Astrocyte (in vitro differentiated cells and primary cell): ENCODE results near the gene NEUROD1. TPM values are rescaled to one million over a fixed set of nuclear protein-coding genes. Genes with fewer than 3 reads are reported as not detected.

Experiments
- DNase-seq: peaks from one replicate; pipeline ENCODE4 v3.0.0-alpha.2; 2010; ENCODE audit warnings: low read depth
- FAIRE-seq: peaks from 2 replicates; lab custom pipeline; 2011; peaks lifted over from hg19 to GRCh38; lab: Jason Lieb, UNC
- H2AFZ ChIP-seq: 2 replicates; pipeline ENCODE4 v1.6.0; 2012; ENCODE audit warnings: low read depth, low read length, inconsistent platforms
- H3K27ac ChIP-seq: 2 replicates; pipeline ENCODE4 v1.5.1; 2011; ENCODE audit warnings: low read depth, low read length, inconsistent platforms
- H3K27me3 ChIP-seq: 2 replicates; pipeline ENCODE4 v1.6.0; 2011; ENCODE audit warnings: low read length, inconsistent platforms; ENCODE audit not compliant: insufficient read depth
- H3K36me3 ChIP-seq: 2 replicates; pipeline ENCODE4 v1.5.1; 2011; ENCODE audit warnings: low read length, inconsistent platforms; ENCODE audit not compliant: insufficient read depth
- H3K4me1 ChIP-seq: 2 replicates; pipeline ENCODE4 v1.5.1; 2011; ENCODE audit warnings: low read length, inconsistent platforms; ENCODE audit not compliant: insufficient read depth
- H3K4me2 ChIP-seq: 2 replicates; pipeline ENCODE4 v1.6.0; 2012; ENCODE audit warnings: low read length, inconsistent platforms
- H3K4me3 ChIP-seq: 2 replicates; pipeline ENCODE4 v1.5.1; 2011; ENCODE audit warnings: low read depth, mild to moderate bottlenecking, low read length, inconsistent platforms; ENCODE audit not compliant: insufficient read depth
- H3K79me2 ChIP-seq: 2 replicates; pipeline ENCODE4 v1.6.0; 2012; ENCODE audit warnings: mild to moderate bottlenecking, low read length, inconsistent platforms; ENCODE audit not compliant: insufficient read depth
- H3K9ac ChIP-seq: 2 replicates; pipeline ENCODE4 v1.6.0; 2012; ENCODE audit warnings: mild to moderate bottlenecking, low read length, inconsistent platforms
- H3K9me3 ChIP-seq: 2 replicates; pipeline ENCODE4 v1.5.1; 2012; ENCODE audit warnings: low read depth, mild to moderate bottlenecking, low read length, inconsistent platforms; ENCODE audit not compliant: insufficient read depth
- H4K20me1 ChIP-seq: 2 replicates; pipeline ENCODE4 v1.6.0; 2012; ENCODE audit warnings: low read length, inconsistent platforms; ENCODE audit not compliant: insufficient read depth
- H3K27ac Mint-ChIP-seq: one replicate; pipeline ENCODE4 v1.8.0; 2021; ENCODE audit warnings: mild to moderate bottlenecking, mixed read lengths; ENCODE audit not compliant: unreplicated experiment
- H3K27me3 Mint-ChIP-seq: one replicate; pipeline ENCODE4 v1.8.0; 2021; ENCODE audit warnings: low read depth, mixed read lengths; ENCODE audit not compliant: unreplicated experiment
- H3K36me3 Mint-ChIP-seq: one replicate; pipeline ENCODE4 v1.8.0; 2021; ENCODE audit warnings: low read depth, mixed read lengths; ENCODE audit not compliant: unreplicated experiment
- H3K4me1 Mint-ChIP-seq: one replicate; pipeline ENCODE4 v1.8.0; 2021; ENCODE audit warnings: low read depth, mixed read lengths; ENCODE audit not compliant: unreplicated experiment
- H3K4me3 Mint-ChIP-seq: one replicate; pipeline ENCODE4 v1.8.0; 2021; ENCODE audit warnings: mild to moderate bottlenecking, moderate library complexity, mixed read lengths; ENCODE audit not compliant: unreplicated experiment
- H3K9me3 Mint-ChIP-seq: one replicate; pipeline ENCODE4 v1.8.0; 2021; ENCODE audit warnings: mild to moderate bottlenecking, mixed read lengths; ENCODE audit not compliant: unreplicated experiment
- EZH2 ChIP-seq: IDR thresholded peaks from 2 replicates; pipeline ENCODE4 v1.6.1; 2012; ENCODE audit warnings: mild to moderate bottlenecking, low read length, inconsistent platforms; ENCODE audit not compliant: insufficient read depth
- total RNA-seq: library from RNA; stranded (reverse); gene quantifications from 2 replicates; pipeline ENCODE4 v1.2.1, GENCODE V29; 2021
- TF ChIP-seq, protein P1 (sequence below): IDR thresholded peaks from 2 replicates; pipeline ENCODE4 v1.5.1; 2011; ENCODE audit warnings: low read depth, mild to moderate bottlenecking, inconsistent platforms, low read length, moderate library complexity; ENCODE audit not compliant: insufficient read depth

NEUROD1 gene
- total RNA-seq, 1 donor from 2014 or later, result not detected

DNA sequence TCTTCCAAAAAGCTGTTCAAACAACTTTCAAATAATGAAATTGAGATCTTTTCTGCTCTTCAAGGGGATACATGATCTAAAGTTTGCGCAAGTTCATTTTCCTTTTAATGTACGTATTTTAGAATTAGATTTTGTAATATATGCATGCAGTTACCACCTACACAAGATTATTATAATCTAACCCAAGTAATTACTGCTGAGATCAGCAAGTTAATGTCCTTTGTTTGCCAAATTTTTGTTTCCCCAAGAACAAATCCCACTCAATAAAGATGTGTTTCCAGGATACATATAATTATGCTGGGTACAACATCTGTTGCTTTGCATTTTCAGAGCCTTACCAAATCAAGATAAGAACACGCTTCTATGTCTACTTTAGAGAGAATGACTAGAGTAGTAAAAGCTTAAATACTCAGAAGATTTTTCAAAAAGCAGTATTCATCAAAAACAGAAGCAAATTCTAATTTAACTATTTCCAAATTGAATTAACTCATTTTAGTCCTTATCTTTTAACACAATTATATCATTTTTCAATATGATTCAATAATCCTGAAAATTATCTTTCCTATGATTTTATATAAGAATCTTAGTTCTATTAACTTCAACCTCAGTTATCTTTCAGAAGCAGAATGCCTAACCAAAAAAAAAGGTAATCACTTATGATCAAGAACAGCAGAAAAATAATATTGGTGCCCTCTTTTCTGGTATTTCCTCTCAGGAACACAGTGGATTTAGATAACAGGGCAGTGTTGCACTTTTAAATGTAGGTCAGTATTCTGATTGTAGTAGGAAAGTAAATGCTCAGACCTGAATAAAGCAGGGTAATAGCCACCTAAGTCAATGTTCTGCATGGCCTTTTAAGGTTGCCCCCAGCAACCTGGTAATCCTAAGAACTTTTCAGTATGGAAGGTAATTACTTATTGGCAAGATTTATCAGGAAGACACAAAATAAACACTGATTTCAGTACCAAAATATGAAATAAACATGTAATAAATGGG lies 51.4 kb downstream of the NEUROD1 start:
- H3K4me3 Mint-ChIP-seq, result no peak overlapping the region
- H3K27me3 Mint-ChIP-seq, result no peaks in the 10 kb centered on the region
- Histone ChIP-seq H3K27ac (no peak overlapping the region), H3K4me2 (no peak overlapping the region), H3K9ac (no peak overlapping the region), H3K79me2 (no peaks in the 10 kb centered on the region), H3K36me3 (no peaks in the 10 kb centered on the region), H3K9me3 (no peaks in the 10 kb centered on the region), H3K27me3 (peaks cover 4% of the 10 kb centered on the region), H4K20me1 (no peaks in the 10 kb centered on the region), H3K4me1 (no peaks in the 10 kb centered on the region), H3K4me3 (no peak overlapping the region), H2AFZ (no peak overlapping the region)
- H3K4me1 Mint-ChIP-seq, result no peaks in the 10 kb centered on the region
- H3K36me3 Mint-ChIP-seq, result no peaks in the 10 kb centered on the region
- FAIRE-seq (no peak), DNase-seq (no peak)
- TF ChIP-seq, protein P1, sequence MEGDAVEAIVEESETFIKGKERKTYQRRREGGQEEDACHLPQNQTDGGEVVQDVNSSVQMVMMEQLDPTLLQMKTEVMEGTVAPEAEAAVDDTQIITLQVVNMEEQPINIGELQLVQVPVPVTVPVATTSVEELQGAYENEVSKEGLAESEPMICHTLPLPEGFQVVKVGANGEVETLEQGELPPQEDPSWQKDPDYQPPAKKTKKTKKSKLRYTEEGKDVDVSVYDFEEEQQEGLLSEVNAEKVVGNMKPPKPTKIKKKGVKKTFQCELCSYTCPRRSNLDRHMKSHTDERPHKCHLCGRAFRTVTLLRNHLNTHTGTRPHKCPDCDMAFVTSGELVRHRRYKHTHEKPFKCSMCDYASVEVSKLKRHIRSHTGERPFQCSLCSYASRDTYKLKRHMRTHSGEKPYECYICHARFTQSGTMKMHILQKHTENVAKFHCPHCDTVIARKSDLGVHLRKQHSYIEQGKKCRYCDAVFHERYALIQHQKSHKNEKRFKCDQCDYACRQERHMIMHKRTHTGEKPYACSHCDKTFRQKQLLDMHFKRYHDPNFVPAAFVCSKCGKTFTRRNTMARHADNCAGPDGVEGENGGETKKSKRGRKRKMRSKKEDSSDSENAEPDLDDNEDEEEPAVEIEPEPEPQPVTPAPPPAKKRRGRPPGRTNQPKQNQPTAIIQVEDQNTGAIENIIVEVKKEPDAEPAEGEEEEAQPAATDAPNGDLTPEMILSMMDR, result no peak
- TF ChIP-seq EZH2, result no peak
- no peaks in the 10 kb centered on the region for H3K9me3 Mint-ChIP-seq
- no peak overlapping the region for H3K27ac Mint-ChIP-seq

DNA sequence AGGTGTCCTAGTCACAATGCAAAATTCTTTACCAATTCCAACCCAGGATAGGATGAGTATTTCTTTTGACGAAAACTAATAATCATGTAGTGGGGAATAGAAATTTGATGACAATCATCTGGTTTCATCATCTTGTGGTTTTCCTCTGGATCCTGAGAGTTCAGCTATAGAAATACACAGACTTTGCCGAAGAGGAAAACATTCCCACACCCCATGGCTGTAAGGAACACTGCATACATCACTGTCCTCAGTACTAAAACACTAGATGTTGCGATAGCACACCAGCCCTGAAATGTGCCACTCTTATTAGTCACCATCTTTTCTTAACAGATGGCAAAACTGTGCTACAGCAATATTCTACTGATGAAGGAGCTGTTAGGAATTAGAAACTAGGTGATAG lies 52.8 kb downstream of the NEUROD1 start:
- Histone ChIP-seq H3K4me2 (no peak overlapping the region), H2AFZ (no peak overlapping the region), H3K4me1 (no peaks in the 10 kb centered on the region), H3K27ac (no peak overlapping the region), H3K36me3 (no peaks in the 10 kb centered on the region), H3K27me3 (no peaks in the 10 kb centered on the region), H3K9ac (no peak overlapping the region), H4K20me1 (no peaks in the 10 kb centered on the region), H3K4me3 (no peak overlapping the region), H3K79me2 (no peaks in the 10 kb centered on the region), H3K9me3 (no peaks in the 10 kb centered on the region)
- H3K9me3 Mint-ChIP-seq, result no peaks in the 10 kb centered on the region
- no peak for DNase-seq
- no peak overlapping the region for H3K4me3 Mint-ChIP-seq
- no peak overlapping the region for H3K27ac Mint-ChIP-seq
- H3K27me3 Mint-ChIP-seq, result no peaks in the 10 kb centered on the region
- TF ChIP-seq, protein P1, result no peak
- TF ChIP-seq EZH2, result no peak
- peak; percentile 55 for FAIRE-seq
- no peaks in the 10 kb centered on the region for H3K4me1 Mint-ChIP-seq
- H3K36me3 Mint-ChIP-seq, result no peaks in the 10 kb centered on the region

DNA sequence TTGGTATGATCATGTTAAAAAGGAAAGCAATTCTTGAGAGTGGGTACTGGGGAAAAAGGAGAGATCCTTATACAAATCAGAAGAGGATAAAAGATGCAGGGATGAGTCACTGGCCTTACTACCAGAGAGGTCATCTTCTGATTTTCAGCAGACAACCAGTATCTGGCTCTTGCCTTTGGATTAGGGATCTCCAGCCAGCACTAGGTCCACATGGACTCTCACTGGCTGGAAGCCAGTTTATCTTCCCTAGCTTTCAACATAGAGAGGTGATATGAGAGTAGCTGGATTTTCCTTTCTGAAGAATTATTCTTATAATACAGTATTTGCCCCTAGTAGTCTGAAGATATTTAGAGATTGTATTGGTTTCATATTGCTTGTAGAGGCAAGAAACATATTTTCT lies 53.6 kb downstream of the NEUROD1 start:
- Histone ChIP-seq H3K9ac (no peak overlapping the region), H3K79me2 (no peaks in the 10 kb centered on the region), H3K27ac (no peak overlapping the region), H3K36me3 (no peaks in the 10 kb centered on the region), H2AFZ (no peak overlapping the region), H3K9me3 (no peaks in the 10 kb centered on the region), H3K27me3 (no peaks in the 10 kb centered on the region), H4K20me1 (no peaks in the 10 kb centered on the region), H3K4me1 (no peaks in the 10 kb centered on the region), H3K4me3 (no peak overlapping the region), H3K4me2 (no peak overlapping the region)
- no peaks in the 10 kb centered on the region for H3K9me3 Mint-ChIP-seq
- DNase-seq, result no peak
- H3K27me3 Mint-ChIP-seq, result no peaks in the 10 kb centered on the region
- H3K4me1 Mint-ChIP-seq, result no peaks in the 10 kb centered on the region
- no peak for FAIRE-seq
- H3K36me3 Mint-ChIP-seq, result no peaks in the 10 kb centered on the region
- H3K27ac Mint-ChIP-seq, result no peak overlapping the region
- TF ChIP-seq, protein P1, result no peak
- no peak for TF ChIP-seq EZH2
- no peak overlapping the region for H3K4me3 Mint-ChIP-seq
